Ammon's horn (tissue), 1 donor: Measurements from ENCODE around the gene UIMC1.
A peak's percentile ranks its signal among the peaks of the same experiment; 100 is the strongest.
"Not testable (repeated sequence)": the region's sequence is repeated elsewhere in the genome, so short reads cannot be mapped to it uniquely, and the experiment has no call there.

Source experiments
- DNase-seq: peaks from one replicate; pipeline ENCODE4 v3.0.0-alpha.2; 2016; ENCODE audit warnings: low spot score

The UIMC1 gene

DNA sequence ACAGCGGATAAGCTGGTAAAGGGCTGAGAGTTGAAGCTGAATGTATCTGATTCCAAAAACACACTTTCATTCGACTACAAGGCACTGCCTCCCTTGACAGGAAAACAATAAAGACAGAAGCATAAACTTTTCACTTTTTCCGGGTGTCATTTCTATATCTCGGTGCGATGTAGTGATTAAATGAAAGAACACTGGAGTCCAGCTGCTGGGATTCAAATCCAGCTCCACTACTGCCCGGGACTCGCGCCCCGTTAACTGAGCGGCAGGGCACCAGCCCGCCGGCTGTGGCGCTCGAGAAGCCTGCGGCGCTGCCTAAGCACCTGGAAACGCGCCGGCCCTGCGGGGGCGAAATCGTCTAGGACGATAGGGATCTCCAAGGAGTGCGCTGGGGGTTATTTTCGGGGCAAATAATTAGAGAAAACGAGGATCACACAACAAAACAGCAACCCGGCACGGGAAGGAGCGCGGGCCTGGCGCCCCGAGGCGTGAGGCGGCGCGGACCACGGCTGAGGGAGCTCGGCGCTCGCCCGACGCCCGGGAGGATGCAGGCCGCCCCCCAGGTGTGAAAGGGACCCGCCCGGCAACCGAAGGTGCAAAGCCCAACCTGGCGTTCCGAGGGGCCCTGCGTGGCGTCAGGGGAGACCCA, 837 bp downstream of the UIMC1 start:
- peak; percentile 83 for DNase-seq

DNA sequence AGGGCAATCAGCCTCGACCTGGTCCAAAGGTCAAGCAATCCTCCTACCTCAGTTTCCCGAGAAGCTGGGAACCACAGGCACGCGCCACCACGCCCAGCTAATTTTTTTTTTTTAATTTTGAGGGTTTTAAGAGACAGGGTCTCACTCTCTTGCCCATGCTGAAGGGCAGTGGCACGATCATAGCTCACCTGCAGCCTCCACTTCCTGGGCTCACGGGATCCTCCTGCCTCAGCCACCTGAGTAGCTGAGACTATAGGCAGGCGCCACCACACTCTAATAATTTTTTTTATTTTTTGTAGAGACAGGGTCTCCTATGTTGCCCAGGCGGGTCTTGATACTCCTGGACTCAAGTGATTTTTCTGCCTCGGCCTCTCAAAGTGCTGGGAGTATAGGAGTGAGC, 1.6 kb downstream of the UIMC1 start:
- DNase-seq, result no peak

DNA sequence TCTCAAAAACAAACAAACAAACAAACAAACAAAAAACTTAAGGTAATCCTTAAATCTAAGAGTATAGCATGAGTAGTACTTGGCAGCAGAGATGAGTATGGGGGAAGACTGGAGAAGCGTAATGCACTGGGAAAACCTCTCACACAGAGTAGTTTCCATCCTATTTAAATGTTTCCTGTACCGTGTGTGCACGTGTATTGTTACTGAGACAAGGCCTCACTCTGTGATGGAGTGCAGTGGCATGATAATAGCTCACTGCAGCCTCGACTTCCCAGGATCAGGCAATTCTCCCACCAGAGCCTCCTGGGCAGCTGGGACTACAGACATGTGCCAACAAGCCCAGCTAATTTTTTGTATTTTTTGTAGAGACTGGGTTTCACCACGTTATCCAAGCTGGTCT, 2.9 kb downstream of the UIMC1 start:
- no peak for DNase-seq

DNA sequence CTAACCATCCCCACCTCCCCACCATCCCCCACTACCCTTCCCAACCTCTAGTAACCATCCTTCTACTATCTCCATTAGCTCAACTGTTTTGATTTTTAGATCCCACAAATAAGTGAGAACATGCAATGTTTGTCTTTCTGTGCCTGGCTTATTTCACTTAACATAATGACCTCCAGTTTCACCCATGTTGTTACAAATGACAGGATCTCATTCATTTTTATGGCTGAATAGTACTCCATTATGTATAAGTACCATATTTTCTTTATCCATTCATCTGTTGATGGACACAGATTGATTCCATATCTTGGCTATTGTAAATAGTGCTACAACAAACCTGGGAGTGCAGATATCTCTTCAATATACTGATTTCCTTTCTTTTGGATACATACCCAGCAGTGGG, 7.1 kb downstream of the UIMC1 start:
- DNase-seq, result not testable (repeated sequence)

DNA sequence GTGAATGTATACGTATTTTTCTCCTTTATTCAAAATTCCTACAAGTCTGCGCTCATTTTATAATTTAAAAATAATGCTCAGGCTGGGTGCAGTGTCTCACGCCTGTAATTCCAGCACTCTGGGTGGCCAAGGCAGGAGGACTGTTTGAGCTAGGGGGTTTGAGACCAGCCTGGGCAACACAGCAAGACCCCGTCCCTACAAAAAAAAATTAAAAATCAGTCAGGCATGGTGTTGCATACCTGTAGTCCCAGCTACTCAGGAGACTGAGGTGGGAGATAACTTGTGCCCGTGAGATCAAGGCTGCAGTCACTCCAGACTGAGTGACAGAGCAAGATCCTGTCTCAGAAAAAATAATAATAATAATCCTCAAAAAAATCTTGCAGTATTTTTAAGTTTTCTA, 7.8 kb downstream of the UIMC1 start:
- no peak for DNase-seq

DNA sequence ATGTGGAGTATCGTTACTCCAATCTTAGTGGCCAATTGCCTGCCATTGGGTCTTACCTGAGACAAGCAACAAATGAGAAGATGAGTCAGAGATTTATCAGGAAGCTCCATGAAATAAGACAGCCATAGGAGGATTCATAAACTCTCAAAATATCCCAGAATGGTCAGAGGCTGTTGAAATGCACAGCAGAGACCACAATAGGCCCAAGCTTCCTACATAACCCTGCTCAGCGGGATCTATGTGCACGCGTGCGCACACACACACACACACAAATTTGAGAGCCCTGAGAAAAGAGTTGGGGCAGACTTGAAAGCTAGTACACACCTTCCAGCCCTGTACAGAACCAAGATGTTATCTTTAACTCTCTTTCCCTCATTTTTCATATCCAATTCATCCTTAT, 9.8 kb downstream of the UIMC1 start:
- no peak for DNase-seq

DNA sequence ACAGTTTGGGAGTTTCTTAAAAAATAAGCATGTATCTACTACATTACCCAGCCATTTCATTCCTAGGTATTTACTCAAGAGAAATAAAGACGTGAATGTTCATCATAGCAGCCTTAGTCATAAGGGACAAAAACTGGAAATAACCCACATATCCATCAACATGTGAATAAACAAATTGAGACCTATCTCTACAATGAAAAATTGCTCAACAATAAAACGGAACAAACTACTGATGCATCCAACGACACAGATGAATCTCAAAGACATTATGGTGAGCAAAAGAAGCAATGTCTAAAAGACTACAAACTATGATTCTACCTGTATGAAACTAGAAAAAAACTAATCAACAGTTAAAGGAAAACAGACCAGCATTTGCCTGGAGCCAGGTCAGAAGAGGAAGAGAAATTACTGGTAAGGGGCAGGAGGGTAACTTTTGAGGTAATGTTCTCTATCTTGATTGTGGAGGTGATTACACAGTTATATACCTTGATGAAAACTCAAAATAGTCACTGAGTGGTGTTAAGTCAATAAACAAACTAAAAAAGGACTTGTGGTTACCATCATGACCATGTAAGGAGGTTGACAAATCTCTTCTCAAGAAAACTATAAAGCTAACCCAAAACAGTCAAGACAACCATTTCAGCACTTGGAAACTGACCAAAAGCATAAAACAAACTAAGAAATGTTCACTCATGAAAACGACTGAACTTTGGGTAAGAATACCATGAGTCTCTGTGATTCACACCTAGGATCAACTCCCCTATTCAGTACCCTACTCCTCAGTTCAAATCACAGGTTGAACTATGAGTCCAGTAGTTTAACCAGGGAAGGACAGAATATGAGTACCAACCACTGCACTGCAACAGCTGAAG, 10.4 kb downstream of the UIMC1 start:
- no peak for DNase-seq

DNA sequence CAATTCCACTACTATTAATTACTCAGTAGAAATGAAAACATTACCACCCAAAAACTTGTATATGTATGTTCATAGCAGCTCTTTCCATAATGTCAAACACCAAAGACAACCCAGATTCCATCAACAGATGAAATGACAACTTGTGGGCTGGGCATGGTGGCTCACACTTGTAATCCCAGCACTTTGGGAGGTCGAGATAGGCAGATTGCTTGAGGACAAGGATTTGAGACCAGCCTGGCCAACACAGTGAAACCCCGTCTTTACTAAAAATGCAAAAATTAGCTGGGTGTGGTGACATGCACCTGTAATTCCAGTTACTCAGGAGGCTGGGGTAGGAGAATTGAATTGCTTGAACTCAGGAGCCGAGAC, 11.5 kb downstream of the UIMC1 start:
- no peak for DNase-seq

DNA sequence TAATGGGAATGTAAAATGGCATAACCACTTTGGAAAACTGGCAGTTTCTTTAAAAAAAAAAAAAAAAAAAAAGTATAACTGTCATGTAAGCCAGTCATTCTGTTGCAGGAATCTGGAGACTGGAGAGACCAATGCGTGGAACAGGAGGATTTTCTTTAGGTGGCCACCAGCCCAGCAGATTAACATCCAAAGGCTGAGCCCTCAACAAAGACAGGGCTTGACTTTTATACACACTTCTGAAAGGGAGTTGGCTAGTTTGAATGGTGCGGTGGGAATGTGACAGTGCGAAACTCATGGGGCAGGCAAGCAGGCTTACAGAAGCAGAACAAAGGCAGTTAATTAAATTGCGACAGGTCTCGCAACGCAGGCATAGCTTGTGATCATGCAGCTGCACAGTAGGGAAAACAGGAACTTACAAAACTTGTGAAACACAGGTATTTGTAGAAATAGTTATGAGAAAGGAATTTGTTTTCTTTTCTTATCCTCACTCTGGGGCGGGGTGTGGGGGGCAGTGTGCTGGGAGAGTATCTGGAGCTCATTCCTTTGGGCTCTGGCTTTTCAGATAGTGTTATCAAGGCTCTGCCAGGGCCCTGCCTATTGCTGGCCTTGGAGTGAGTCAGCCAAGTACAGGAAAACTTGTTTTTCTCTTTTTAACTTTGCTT, 12.0 kb downstream of the UIMC1 start:
- DNase-seq, result peak; percentile 7

DNA sequence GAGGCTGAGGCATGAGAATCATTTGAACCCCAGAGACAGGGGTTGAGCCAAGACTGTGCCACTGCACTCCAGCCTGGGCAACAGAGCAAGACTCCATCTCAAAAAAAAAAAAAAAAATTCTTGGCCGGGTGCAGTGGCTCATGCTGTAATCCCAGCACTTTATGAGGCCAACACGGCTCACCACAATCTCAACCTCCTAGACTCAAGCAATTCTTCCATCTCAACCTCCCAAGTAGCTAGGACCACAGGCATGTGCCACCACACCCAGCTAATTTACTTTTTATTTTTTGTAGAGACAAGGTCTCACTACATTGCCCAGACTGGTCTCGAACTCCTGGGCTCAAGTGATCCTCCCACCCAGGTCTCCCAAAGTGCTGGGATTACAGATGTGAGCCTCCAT, 13.5 kb downstream of the UIMC1 start:
- not testable (repeated sequence) for DNase-seq

DNA sequence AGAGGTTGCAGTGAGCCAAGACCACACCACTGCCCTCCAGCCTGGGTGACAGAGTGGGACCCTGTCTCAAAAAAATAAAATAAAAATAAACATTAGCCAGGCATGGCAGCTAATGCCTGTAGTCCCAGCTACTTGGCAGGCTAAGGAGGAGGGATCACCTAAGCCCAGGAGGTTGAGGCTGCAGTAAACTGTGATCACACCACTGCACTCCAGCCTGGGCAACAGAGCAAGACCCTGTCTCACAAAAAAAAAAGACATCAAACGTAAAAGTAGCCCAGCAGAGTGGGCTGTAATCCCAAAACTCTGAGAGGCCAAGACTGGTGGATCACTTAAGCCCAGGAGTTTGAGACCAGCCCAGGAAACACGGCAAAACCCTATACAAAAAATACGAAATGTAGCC, 19.0 kb downstream of the UIMC1 start:
- DNase-seq, result no peak

DNA sequence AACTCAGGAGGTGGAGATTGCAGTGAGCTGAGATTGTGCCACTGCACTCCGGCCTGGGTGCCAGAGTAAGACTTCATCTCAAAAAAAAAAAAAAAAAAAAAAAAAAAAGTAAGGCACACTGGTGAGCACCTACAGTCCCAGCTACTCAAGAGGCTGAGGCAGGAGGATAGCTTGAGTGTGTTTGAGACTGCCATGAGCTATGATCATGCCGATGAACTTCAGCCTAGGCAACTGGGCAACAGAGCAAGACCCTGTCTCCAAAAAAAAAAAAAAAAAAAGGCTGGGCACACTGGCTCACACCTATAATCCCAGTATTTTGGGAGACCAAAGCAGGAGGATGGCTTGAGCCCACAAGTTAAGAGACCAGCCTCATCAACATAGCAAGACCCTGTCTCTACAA, 20.3 kb downstream of the UIMC1 start:
- DNase-seq, result no peak

DNA sequence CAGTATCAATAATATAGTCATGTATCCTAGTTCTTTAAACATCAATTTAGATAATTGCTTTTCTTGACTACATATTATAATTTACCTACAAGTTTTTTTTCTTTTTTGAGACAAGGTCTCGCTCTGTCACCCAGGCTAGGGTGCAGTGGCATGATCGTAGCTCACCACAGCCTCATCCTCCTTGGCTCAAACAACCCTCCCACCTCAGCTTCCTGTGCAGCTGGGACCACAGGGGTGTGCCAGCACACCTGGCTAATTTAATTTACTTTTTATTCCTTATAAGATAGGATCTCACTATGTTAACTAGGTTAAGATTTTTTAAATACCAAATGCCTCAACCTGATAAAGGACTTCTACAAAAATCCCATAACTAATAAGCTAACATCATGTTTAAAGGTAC, 21.1 kb downstream of the UIMC1 start:
- no peak for DNase-seq

DNA sequence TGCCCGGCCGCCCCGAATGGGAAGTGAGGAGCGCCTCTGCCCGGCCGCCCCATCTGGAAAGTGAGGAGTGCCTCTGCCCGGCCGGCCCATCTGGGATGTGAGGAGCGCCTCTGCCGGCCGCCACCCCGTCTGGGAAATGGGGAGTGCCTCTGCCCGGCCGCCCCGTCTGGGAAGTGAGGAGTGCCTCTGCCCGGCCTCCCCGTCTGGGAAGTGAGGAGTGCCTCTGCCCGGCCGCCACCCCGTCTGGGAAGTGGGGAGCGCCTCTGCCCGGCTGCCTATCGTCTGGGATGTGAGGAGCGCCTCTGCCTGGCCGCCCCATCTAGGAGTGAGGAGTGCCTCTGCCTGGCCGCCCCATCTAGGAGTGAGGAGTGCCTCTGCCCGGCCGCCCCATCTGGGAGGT, 22.4 kb downstream of the UIMC1 start:
- DNase-seq, result not testable (repeated sequence)

DNA sequence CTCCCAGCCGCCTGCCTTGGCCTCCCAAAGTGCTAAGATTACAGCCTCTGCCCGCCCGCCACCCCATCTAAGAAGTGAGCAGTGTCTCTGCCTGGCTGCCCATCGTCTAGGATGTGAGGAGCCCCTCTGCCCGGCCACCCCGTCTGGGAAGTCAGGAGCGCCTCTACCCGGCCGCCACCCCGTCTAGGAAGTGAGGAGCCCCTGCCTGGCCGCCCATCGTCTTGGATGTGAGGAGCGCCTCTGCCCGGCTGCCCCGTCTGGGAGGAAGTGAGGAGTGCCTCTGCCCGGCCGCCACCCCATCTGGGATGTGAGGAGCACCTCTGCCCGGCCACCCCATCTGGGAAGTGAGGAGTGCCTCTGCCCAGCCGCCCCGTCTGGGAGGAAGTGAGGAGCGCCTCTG, 23.0 kb downstream of the UIMC1 start:
- not testable (repeated sequence) for DNase-seq

DNA sequence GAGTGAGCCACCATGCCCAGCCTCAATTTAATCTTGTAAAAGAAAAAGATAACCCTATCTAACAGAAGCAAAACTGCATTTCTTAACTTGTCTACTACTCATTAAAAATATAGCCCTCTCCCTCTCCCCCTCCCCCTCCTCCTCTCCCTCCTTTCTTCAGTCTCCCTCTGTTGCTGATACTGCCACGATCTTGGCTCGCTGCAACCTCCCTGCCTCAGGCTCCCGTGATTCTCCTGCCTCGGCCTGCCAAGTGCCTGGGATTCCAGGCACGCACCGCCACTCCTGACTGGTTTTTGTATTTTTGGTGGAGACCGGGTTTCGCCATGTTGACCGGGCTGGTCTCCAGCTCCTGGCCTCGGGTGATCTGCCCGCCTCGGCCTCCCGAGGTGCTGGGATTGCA, 23.5 kb downstream of the UIMC1 start:
- not testable (repeated sequence) for DNase-seq

DNA sequence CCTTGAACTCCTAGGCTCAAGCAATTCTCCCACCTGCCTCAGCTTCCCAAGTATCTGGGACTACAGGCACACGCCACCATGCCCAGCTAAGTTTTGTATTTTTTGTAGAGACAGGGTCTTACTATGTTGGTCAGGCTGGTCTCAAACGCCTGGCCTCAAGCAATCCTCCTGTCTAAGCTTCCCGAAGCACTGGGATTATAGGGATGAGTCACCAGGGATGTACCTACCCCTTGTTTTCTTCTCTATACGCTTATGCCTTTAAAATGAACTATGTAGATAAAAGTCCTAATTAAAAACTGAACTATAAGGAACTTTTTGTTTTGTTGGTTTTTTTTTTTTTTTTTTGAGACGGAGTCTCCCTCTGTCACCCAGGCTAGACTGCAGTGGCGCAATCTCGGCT, 25.8 kb downstream of the UIMC1 start:
- DNase-seq, result no peak

DNA sequence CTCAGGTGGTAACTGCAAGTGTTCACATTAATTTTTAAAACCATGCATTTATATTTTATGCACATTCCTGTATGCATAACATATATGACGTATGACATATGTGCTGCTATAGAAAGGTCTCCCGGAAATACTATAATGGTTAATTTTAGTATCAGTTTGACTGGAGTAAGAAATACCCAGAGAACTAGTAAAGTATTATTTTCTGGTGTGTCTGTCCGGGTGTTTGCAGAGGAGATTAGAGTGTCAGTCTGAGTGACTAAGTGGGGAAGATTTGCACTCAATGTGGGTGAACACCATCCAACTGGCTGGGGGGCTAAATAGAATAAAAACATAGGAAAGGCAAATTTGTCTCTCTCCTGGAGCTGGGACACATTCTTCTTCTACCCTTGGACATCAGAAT, 26.9 kb downstream of the UIMC1 start:
- DNase-seq, result no peak

DNA sequence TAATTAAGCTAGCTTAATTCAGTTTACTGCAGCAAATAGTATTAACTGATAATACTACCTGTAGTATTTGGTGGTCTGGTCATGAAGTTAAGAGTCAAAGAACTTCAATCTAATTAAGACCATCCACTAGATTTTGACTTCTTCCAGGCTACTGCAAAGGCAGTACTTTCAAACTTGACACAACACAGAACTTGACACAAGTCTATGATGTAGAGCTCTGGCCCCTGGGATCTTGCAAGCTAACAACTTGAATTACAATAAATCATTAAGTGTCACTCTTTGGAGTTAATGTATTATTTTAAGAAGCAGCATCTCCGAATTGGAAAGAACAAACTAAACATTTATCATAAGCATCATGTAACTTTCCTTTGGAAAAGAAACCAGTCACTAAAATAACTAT, 40.9 kb downstream of the UIMC1 start:
- DNase-seq, result no peak

DNA sequence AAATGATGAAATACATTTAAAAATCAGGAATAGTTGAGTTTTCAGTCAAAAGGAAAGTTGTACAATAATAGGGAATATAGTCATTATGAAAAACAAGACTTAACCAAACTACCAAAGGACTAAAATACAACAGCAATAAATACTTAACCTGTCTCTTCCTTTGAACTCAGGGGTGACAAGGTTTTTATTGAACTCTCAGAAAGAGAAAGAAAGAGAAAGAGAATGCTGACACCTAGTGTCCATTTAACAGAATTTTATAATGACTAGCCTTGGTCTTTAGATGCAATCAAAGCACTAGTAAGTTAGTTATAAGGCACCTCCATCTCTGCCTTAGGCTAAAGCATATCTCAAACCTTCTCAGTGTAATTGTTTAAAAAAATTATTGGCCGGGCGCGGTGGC, 47.5 kb downstream of the UIMC1 start:
- DNase-seq, result peak; percentile 31

DNA sequence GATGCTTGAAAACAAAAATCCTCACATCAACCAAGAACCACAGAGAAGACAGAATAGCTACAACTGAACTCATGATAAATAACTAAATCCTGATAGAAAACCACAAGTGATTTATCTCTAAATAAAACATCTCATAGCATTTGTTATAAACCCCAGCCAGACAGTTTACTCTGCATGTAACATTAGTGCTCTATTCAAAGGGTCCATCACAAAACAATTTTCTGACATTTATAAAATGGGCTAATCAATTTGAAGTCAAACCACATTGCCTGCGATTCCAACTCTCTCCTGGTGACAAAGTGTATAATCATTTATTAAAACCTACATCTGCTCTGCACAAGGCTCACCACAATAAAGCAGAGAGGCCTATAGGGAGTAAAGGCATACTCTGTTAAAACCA, 49.8 kb downstream of the UIMC1 start:
- no peak for DNase-seq

DNA sequence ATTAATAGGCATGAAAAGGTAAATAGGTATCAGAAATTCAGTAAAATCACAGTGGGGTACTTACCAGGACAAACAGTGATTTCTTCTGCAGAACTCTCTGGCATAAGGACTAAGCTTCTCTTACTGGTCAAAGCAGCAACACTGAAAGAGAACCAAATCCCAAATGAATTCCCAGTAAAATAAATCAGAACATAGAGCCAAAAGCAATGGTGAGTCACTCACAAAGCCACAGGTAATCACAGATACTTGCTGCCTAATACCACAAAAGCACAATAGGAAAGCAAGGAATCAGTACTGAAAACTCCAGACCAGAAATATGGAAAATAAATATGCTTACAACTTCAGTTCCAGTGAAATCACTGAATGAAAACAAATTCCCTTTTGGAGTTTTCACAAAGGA, 50.7 kb downstream of the UIMC1 start:
- no peak for DNase-seq

DNA sequence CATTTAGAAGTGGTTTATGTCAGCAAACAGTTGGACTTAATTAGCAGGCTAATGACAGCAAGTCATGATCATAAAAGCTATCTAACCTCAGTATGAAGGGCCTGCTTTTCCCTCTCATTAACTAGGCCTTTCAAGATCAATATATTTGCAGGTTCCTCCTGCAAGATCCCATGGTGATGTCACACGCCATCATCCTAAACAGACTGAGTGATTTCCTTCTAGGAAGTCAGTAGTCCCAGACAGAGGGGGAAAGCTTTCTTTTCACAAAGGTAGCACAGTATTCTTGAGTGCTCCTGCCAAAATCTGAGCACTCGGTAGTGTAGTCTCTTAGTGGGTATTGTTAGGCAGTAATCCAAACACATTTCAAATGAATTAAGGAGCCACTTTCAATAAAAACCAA, 52.5 kb downstream of the UIMC1 start:
- no peak for DNase-seq
